Caco-2 (cell line): ENCODE measurements around the gene JARID2. TPM values are rescaled to one million over a fixed set of nuclear protein-coding genes. Genes with fewer than 3 reads are reported as not detected.

Experiments used
- BruUV-seq: library from RNA; stranded (reverse); fragments of 400-500 nt; replicated peaks from 2 replicates; lab custom pipeline; 2021; lab: Mats Ljungman, UMichigan
- CTCF ChIA-PET: fragments of 300-600 bp; sonication (Branson Sonifier 250); formaldehyde crosslinking; loops from one replicate; lab custom pipeline; 2022; ENCODE audit warnings: antibody characterized with exemption; lab: Charles Lee
- POLR2A ChIA-PET: fragments of 300-600 bp; sonication (Branson Sonifier 250); formaldehyde crosslinking; loops from one replicate; lab custom pipeline; 2022; ENCODE audit warnings: antibody characterized with exemption; lab: Charles Lee
- DNase-seq, 2 experiments: peaks; one replicate each; pipeline versions ENCODE4 v3.0.0 to v3.0.0-alpha.2; 2020 to 2022
- H3K27me3 ChIP-seq: replicated peaks from 2 replicates; pipeline ENCODE4 v1.6.0; 2011; ENCODE audit warnings: low read length; ENCODE audit not compliant: control insufficient read depth, insufficient read depth
- H3K36me3 ChIP-seq: 2 replicates; pipeline ENCODE4 v1.5.1; 2011; ENCODE audit warnings: low read length; ENCODE audit not compliant: control insufficient read depth, insufficient read depth
- H3K4me1 ChIP-seq: fragments of 250-450 bp; sonication (Bioruptor Pico); 2 replicates; pipeline ENCODE4 v1.5.1; 2020; ENCODE audit warnings: mild to moderate bottlenecking
- H3K4me3 ChIP-seq: 2 replicates; pipeline ENCODE4 v1.5.1; 2011; ENCODE audit warnings: low read depth, mild to moderate bottlenecking, control low read depth, low read length
- H3K9me3 ChIP-seq: fragments of 250-450 bp; sonication (Bioruptor Pico); 2 replicates; pipeline ENCODE4 v1.5.1; 2020; ENCODE audit warnings: mild to moderate bottlenecking, moderate library complexity
- H3K27ac Mint-ChIP-seq: one replicate; pipeline ENCODE4 v1.8.0; 2022; ENCODE audit warnings: mixed read lengths; ENCODE audit not compliant: unreplicated experiment
- H3K27me3 Mint-ChIP-seq: one replicate; pipeline ENCODE4 v1.8.0; 2022; ENCODE audit warnings: mixed read lengths; ENCODE audit not compliant: insufficient read depth, unreplicated experiment
- H3K36me3 Mint-ChIP-seq: one replicate; pipeline ENCODE4 v1.8.0; 2022; ENCODE audit warnings: mild to moderate bottlenecking, mixed read lengths; ENCODE audit not compliant: insufficient read depth, unreplicated experiment
- H3K4me1 Mint-ChIP-seq: one replicate; pipeline ENCODE4 v1.8.0; 2022; ENCODE audit warnings: low read depth, mixed read lengths; ENCODE audit not compliant: unreplicated experiment
- H3K4me3 Mint-ChIP-seq: one replicate; pipeline ENCODE4 v1.8.0; 2022; ENCODE audit warnings: mild to moderate bottlenecking, moderate library complexity, mixed read lengths; ENCODE audit not compliant: unreplicated experiment
- H3K9me3 Mint-ChIP-seq: one replicate; pipeline ENCODE4 v1.8.0; 2022; ENCODE audit warnings: mixed read lengths; ENCODE audit not compliant: unreplicated experiment
- intact Hi-C: fragments of 100-400 bp; cut with micrococcal nuclease; formaldehyde crosslinking; loops from one replicate; pipeline ENCODE4 v1.10.0; 2022; ENCODE audit not compliant: unreplicated experiment
- total RNA-seq: library from RNA; stranded (reverse); gene quantifications from 2 replicates; pipeline ENCODE4 v1.2.3, GENCODE V29; 2022
- TF ChIP-seq, protein P1 (sequence below), 2 experiments: fragments of 200-600 bp in 1 of 2; IDR thresholded peaks; 1 replicate in 1 of 2; 2 replicates in 1 of 2; pipeline versions ENCODE4 v1.5.1 to v1.8.0; 2011 to 2022; ENCODE audit warnings: antibody characterized with exemption in 1 of 2, control low read depth in 1 of 2, inconsistent platforms in 1 of 2, low read depth in 1 of 2, low read length in 1 of 2, mild to moderate bottlenecking in 1 of 2, moderate library complexity in 1 of 2; ENCODE audit not compliant: insufficient read depth in 1 of 2, severe bottlenecking in 1 of 2, unreplicated experiment in 1 of 2

The JARID2 gene
- total RNA-seq, 1 experiment from 2014 or later, result 18.3 TPM

DNA sequence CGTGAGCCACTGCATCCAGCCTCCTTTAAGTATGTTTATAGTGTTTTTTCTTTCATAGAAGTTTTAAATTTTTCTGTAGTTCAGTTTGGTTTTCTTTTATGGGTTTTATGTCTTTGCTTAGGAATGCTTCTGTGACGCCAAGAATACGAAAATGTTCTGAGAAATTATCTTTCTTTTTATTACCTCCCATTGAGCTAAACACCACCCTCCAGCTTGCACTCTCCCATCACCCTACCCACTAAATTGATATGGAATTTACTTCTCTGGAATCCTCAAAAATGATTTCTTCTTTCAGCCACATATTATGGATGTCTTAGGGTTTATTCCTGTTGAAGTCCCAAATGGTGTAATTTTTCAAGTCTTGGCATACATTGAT is 38.1 kb downstream of the JARID2 start:
- Mint-ChIP-seq H3K36me3 (no peaks in the 10 kb centered on the region), H3K27ac (no peak overlapping the region), H3K9me3 (no peaks in the 10 kb centered on the region), H3K4me1 (peaks cover 35% of the 10 kb centered on the region), H3K4me3 (no peak overlapping the region), H3K27me3 (no peaks in the 10 kb centered on the region)
- Histone ChIP-seq H3K27me3 (no peaks in the 10 kb centered on the region), H3K4me3 (no peak overlapping the region), H3K36me3 (no peaks in the 10 kb centered on the region), H3K4me1 (peaks cover 56% of the 10 kb centered on the region), H3K9me3 (no peaks in the 10 kb centered on the region; the same call in 1 of the 2 replicates)
- no TSS peak for BruUV-seq
- no peak for DNase-seq
- ChIA-PET POLR2A (no interaction called here), CTCF (no interaction called here)
- intact Hi-C loops, result loop anchor here (5.0 kb wide), 1 partner anchor 37 kb away; the partner anchor contains the start of gene JARID2
- TF ChIP-seq, protein P1, sequence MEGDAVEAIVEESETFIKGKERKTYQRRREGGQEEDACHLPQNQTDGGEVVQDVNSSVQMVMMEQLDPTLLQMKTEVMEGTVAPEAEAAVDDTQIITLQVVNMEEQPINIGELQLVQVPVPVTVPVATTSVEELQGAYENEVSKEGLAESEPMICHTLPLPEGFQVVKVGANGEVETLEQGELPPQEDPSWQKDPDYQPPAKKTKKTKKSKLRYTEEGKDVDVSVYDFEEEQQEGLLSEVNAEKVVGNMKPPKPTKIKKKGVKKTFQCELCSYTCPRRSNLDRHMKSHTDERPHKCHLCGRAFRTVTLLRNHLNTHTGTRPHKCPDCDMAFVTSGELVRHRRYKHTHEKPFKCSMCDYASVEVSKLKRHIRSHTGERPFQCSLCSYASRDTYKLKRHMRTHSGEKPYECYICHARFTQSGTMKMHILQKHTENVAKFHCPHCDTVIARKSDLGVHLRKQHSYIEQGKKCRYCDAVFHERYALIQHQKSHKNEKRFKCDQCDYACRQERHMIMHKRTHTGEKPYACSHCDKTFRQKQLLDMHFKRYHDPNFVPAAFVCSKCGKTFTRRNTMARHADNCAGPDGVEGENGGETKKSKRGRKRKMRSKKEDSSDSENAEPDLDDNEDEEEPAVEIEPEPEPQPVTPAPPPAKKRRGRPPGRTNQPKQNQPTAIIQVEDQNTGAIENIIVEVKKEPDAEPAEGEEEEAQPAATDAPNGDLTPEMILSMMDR (IDR thresholded peaks at IDR 0.05; ENCODE audit: insufficient read depth in 1 of 2, low read depth in 1 of 2, low read length in 1 of 2, severe bottlenecking in 1 of 2, unreplicated experiment in 1 of 2), result no peak

DNA sequence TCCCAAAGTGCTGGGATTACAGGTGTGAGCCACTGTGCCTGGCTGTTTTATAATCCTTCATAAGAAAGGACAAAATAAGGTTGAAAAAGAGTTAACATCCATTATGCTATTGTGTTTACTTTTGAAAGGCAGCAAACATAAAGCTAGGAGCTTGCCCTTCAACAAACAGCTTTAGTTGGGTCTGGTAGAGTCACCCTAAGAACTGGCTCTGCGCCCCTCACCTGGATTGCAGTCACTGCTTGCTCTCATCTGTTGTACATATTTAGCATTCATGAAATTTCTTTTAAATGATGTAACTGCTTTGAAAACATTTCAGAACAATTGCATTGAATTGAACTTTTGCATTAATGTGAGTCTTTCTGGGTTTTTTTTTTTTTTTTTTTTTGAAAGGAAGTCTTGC is 38.9 kb downstream of the JARID2 start:
- Histone ChIP-seq H3K9me3 (no peaks in the 10 kb centered on the region; the same call in 1 of the 2 replicates), H3K36me3 (no peaks in the 10 kb centered on the region), H3K27me3 (no peaks in the 10 kb centered on the region), H3K4me3 (no peak overlapping the region), H3K4me1 (peaks cover 51% of the 10 kb centered on the region)
- H3K4me1 Mint-ChIP-seq, result peaks cover 31% of the 10 kb centered on the region
- intact Hi-C loops, result loop anchor here (5.0 kb wide), 1 partner anchor 37 kb away; the partner anchor contains the start of gene JARID2
- TF ChIP-seq, protein P1 (IDR thresholded peaks at IDR 0.05; ENCODE audit: insufficient read depth in 1 of 2, low read depth in 1 of 2, low read length in 1 of 2, severe bottlenecking in 1 of 2, unreplicated experiment in 1 of 2), result no peak
- no peaks in the 10 kb centered on the region for H3K9me3 Mint-ChIP-seq
- CTCF ChIA-PET, result interaction anchor here (0.7 kb wide), 2 partner anchors 40 to 691 kb away, joined by 5 to 6 read pairs; no protein-coding TSS in a partner anchor
- peak; percentile 59 to 71 for DNase-seq
- H3K36me3 Mint-ChIP-seq, result no peaks in the 10 kb centered on the region
- POLR2A ChIA-PET, result no interaction called here
- H3K4me3 Mint-ChIP-seq, result no peak overlapping the region
- BruUV-seq, result no TSS peak
- no peaks in the 10 kb centered on the region for H3K27me3 Mint-ChIP-seq
- H3K27ac Mint-ChIP-seq, result peak overlapping the region; percentile 32

DNA sequence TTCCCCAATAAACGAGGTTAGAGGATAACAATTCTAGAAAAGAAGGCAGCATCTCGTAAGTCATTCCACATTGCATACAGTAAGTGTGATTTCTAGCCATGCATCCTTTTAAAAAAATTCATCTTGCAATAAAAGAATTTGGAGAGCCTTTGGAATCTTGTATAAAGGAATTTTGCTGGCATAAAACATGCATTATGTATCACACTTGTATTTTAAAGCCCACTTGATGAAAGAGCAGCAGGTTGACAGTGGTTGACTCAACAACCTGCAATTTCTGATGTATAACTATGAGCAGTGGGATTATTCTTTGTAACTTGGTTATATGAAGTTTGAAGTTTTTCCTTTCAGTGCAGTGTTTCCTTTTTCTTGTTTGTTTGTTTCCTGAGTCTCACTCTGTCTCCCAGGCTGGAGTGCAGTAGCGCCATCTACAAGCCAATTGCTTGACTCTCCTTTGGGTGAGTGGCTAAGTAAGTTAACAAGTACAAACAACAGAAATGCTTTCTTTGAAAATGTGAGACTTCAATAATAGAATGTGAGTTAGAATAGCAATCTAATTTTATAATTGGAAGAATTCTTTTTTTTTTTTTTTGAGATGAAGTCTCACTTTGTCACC is 39.9 kb downstream of the JARID2 start:
- TF ChIP-seq, protein P1 (IDR thresholded peaks at IDR 0.05; ENCODE audit: insufficient read depth in 1 of 2, low read depth in 1 of 2, low read length in 1 of 2, severe bottlenecking in 1 of 2, unreplicated experiment in 1 of 2), result no peak
- no peak for DNase-seq
- POLR2A ChIA-PET, result no interaction called here
- H3K4me3 ChIP-seq, result no peak overlapping the region
- no peaks in the 10 kb centered on the region for H3K36me3 ChIP-seq
- intact Hi-C loops, result no loop called here
- BruUV-seq, result no TSS peak
- H3K27me3 ChIP-seq, result no peaks in the 10 kb centered on the region
- peaks cover 46% of the 10 kb centered on the region for H3K4me1 ChIP-seq
- no peaks in the 10 kb centered on the region; the same call in 1 of the 2 replicates for H3K9me3 ChIP-seq
- H3K27ac Mint-ChIP-seq, result no peak overlapping the region
- H3K4me1 Mint-ChIP-seq, result peaks cover 21% of the 10 kb centered on the region
- CTCF ChIA-PET, result interaction anchor here (0.7 kb wide), 2 partner anchors 26 to 41 kb away, joined by 4 to 5 read pairs; no protein-coding TSS in a partner anchor
- no peaks in the 10 kb centered on the region for H3K36me3 Mint-ChIP-seq
- H3K27me3 Mint-ChIP-seq, result no peaks in the 10 kb centered on the region
- H3K9me3 Mint-ChIP-seq, result no peaks in the 10 kb centered on the region
- no peak overlapping the region for H3K4me3 Mint-ChIP-seq
